H1 (cell line): ENCODE measurements around the gene ARSB. TPM values are rescaled to one million over a fixed set of nuclear protein-coding genes. Genes with fewer than 3 reads are reported as not detected.

Experiments
- CTCF ChIA-PET: fragments of 300-600 bp; sonication (Branson Sonifier 250); formaldehyde crosslinking; loops from one replicate; lab custom pipeline; 2021; ENCODE audit not compliant: partially characterized antibody; lab: Charles Lee
- POLR2A ChIA-PET: fragments of 300-600 bp; sonication (Branson Sonifier 250); formaldehyde crosslinking; loops from one replicate; lab custom pipeline; 2021; ENCODE audit warnings: inconsistent platforms; ENCODE audit not compliant: partially characterized antibody; lab: Charles Lee
- DNase-seq, 2 experiments: peaks; one replicate each; pipeline versions ENCODE4 v3.0.0 to v3.0.0-alpha.2; 2010 to 2022; ENCODE audit warnings: low spot score in 2 of 2, low read depth in 1 of 2, mixed read lengths in 1 of 2
- FAIRE-seq: peaks from 2 replicates; lab custom pipeline; 2011; peaks lifted over from hg19 to GRCh38; lab: Jason Lieb, UNC
- H2AFZ ChIP-seq: 2 replicates; pipeline ENCODE4 v1.8.1; 2012; ENCODE audit warnings: low read length, inconsistent platforms
- H2AK5ac ChIP-seq: 2 replicates; pipeline ENCODE4 v1.6.1; 2013; ENCODE audit warnings: low read depth, low read length
- H2BK120ac ChIP-seq: replicated peaks from 2 replicates; pipeline ENCODE3; 2013; ENCODE audit warnings: low read depth, low read length, inconsistent platforms
- H2BK12ac ChIP-seq: 2 replicates; pipeline ENCODE4 v1.6.1; 2013; ENCODE audit warnings: low read depth, low read length
- H2BK15ac ChIP-seq: 2 replicates; pipeline ENCODE4 v1.6.1; 2013; ENCODE audit warnings: low read length
- H2BK20ac ChIP-seq: 2 replicates; pipeline ENCODE4 v1.6.1; 2013; ENCODE audit warnings: low read length
- H2BK5ac ChIP-seq: 2 replicates; pipeline ENCODE4 v1.6.1; 2013; ENCODE audit warnings: low read depth, low read length
- H3K14ac ChIP-seq: 2 replicates; pipeline ENCODE4 v1.6.1; 2013; ENCODE audit warnings: inconsistent platforms; ENCODE audit not compliant: insufficient read length
- H3K18ac ChIP-seq: 2 replicates; pipeline ENCODE4 v1.6.1; 2013; ENCODE audit warnings: low read length; ENCODE audit errors: extremely low read depth
- H3K23ac ChIP-seq: 2 replicates; pipeline ENCODE4 v1.6.1; 2013; ENCODE audit warnings: inconsistent platforms; ENCODE audit not compliant: insufficient read length
- H3K23me2 ChIP-seq: 2 replicates; pipeline ENCODE4 v1.6.1; 2013; ENCODE audit warnings: low read depth, low read length
- H3K27ac ChIP-seq: 2 replicates; pipeline ENCODE4 v1.6.1; 2011; ENCODE audit warnings: low read depth, low read length, inconsistent platforms
- H3K27me3 ChIP-seq, 4 experiments: replicated peaks in 1 of 4; 1 replicate in 1 of 4; 2 replicates in 3 of 4; pipeline versions ENCODE4 v1.6.1 to v1.8.1; 2011 to 2013; ENCODE audit warnings: low read length in 3 of 4, mild to moderate bottlenecking in 3 of 4, inconsistent platforms in 2 of 4, mixed read lengths in 2 of 4, moderate library complexity in 1 of 4; ENCODE audit not compliant: control insufficient read depth in 3 of 4, insufficient read depth in 3 of 4; ENCODE audit errors: extremely low read depth in 1 of 4
- H3K36me3 ChIP-seq, 4 experiments: 2 replicates each; pipeline versions ENCODE4 v1.6.1 to v1.8.1; 2011 to 2013; ENCODE audit warnings: mild to moderate bottlenecking in 4 of 4, low read length in 3 of 4, moderate library complexity in 2 of 4, control low read depth in 1 of 4, inconsistent platforms in 1 of 4; ENCODE audit not compliant: insufficient read depth in 4 of 4, control insufficient read depth in 2 of 4
- H3K4ac ChIP-seq: replicated peaks from 2 replicates; pipeline ENCODE3; 2013; ENCODE audit warnings: low read length, low read depth, mixed read lengths, inconsistent platforms; ENCODE audit not compliant: insufficient read length
- H3K4me1 ChIP-seq, 4 experiments: replicated peaks in 1 of 4; 1 replicate in 1 of 4; 2 replicates in 3 of 4; pipeline versions ENCODE4 v1.6.1 to v1.8.1; 2011 to 2013; ENCODE audit warnings: low read length in 3 of 4, inconsistent platforms in 2 of 4, mixed read lengths in 1 of 4; ENCODE audit not compliant: insufficient read depth in 4 of 4, control insufficient read depth in 3 of 4
- H3K4me2 ChIP-seq, 2 experiments: 2 replicates each; pipeline versions ENCODE4 v1.6.1 to v1.8.1; 2011 to 2013; ENCODE audit warnings: low read depth in 2 of 2, low read length in 2 of 2, control low read depth in 1 of 2, inconsistent platforms in 1 of 2, mild to moderate bottlenecking in 1 of 2; ENCODE audit not compliant: insufficient read depth in 1 of 2
- H3K4me3 ChIP-seq, 4 experiments: fragments of 200-600, 300-600 bp in 1 of 4; sonication (generic), shearing (Covaris generic), sonication (Bioruptor Twin) in 1 of 4; 2 replicates each; pipeline versions ENCODE4 v1.5.1 to v1.8.1; 2011 to 2016; ENCODE audit warnings: low read length in 4 of 4, low read depth in 3 of 4, control low read depth in 2 of 4, inconsistent platforms in 2 of 4, mild to moderate bottlenecking in 2 of 4, mixed read lengths in 1 of 4, moderate library complexity in 1 of 4; ENCODE audit not compliant: insufficient read depth in 2 of 4; ENCODE audit errors: extremely low read depth in 1 of 4
- H3K56ac ChIP-seq: replicated peaks from 2 replicates; pipeline ENCODE3; 2013; ENCODE audit warnings: low read depth, mild to moderate bottlenecking, mixed read lengths, low read length, inconsistent platforms; ENCODE audit not compliant: insufficient read length
- H3K79me1 ChIP-seq: 2 replicates; pipeline ENCODE4 v1.6.1; 2013; ENCODE audit warnings: low read depth, low read length, control low read depth
- H3K79me2 ChIP-seq, 2 experiments: 2 replicates each; pipeline versions ENCODE4 v1.6.1 to v1.8.1; 2012 to 2013; ENCODE audit warnings: low read length in 2 of 2, mild to moderate bottlenecking in 2 of 2, inconsistent platforms in 1 of 2; ENCODE audit not compliant: insufficient read depth in 2 of 2, control insufficient read depth in 1 of 2
- H3K9ac ChIP-seq, 4 experiments: replicated peaks in 1 of 4; 1 replicate in 1 of 4; 2 replicates in 3 of 4; pipeline versions ENCODE4 v1.6.1 to v1.8.1; 2011 to 2013; ENCODE audit warnings: low read depth in 3 of 4, low read length in 3 of 4, control low read depth in 2 of 4, mild to moderate bottlenecking in 2 of 4, moderate library complexity in 2 of 4, inconsistent platforms in 1 of 4; ENCODE audit errors: extremely low read depth in 1 of 4
- H3K9me3 ChIP-seq, 2 experiments: 2 replicates each; pipeline versions ENCODE4 v1.6.1 to v1.8.1; 2012 to 2013; ENCODE audit warnings: mild to moderate bottlenecking in 2 of 2, moderate library complexity in 2 of 2, control low read depth in 1 of 2, inconsistent platforms in 1 of 2, low read depth in 1 of 2, low read length in 1 of 2, mixed read lengths in 1 of 2; ENCODE audit not compliant: insufficient read depth in 2 of 2
- H4K20me1 ChIP-seq, 2 experiments: replicated peaks in 1 of 2; 2 replicates each; pipeline versions ENCODE3 to v1.8.1; 2011 to 2013; ENCODE audit warnings: inconsistent platforms in 2 of 2, low read length in 2 of 2, mild to moderate bottlenecking in 1 of 2; ENCODE audit not compliant: insufficient read depth in 2 of 2, control insufficient read depth in 1 of 2
- H4K5ac ChIP-seq: 2 replicates; pipeline ENCODE4 v1.6.1; 2013; ENCODE audit warnings: low read length, low read depth, mixed read lengths, inconsistent platforms; ENCODE audit not compliant: insufficient read length
- H4K8ac ChIP-seq: 2 replicates; pipeline ENCODE4 v1.8.0; 2013; ENCODE audit warnings: mild to moderate bottlenecking, moderate library complexity, low read length, inconsistent platforms; ENCODE audit not compliant: insufficient read depth; ENCODE audit errors: extremely low read depth
- H4K91ac ChIP-seq: replicated peaks from 2 replicates; pipeline ENCODE3; 2013; ENCODE audit warnings: low read length, mixed read lengths, inconsistent platforms; ENCODE audit not compliant: insufficient read length
- ASH2L ChIP-seq: fragments of 200-600, 300-600 bp; sonication (generic); IDR thresholded peaks from one replicate; pipeline ENCODE4 v1.7.1; 2017; ENCODE audit warnings: low read length
- BCL11A ChIP-seq, 2 experiments: IDR thresholded peaks; one replicate each; pipeline ENCODE4 v1.6.1; 2011; ENCODE audit warnings: low read depth in 2 of 2, low read length in 2 of 2, mild to moderate bottlenecking in 2 of 2
- CBX8 ChIP-seq: fragments of 300-800, 300-1000 bp; sonication (generic); IDR thresholded peaks from 2 replicates; pipeline ENCODE4 v1.7.1; 2016; ENCODE audit warnings: low read depth, low read length, borderline replicate concordance
- CHD2 ChIP-seq: IDR thresholded peaks from 2 replicates; pipeline ENCODE4 v1.6.1; 2012; ENCODE audit warnings: low read length, improper control_type of control experiment
- EGR1 ChIP-seq: IDR thresholded peaks from 2 replicates; pipeline ENCODE4 v1.6.1; 2011; ENCODE audit warnings: low read depth, low read length, borderline replicate concordance
- GTF2F1 ChIP-seq: IDR thresholded peaks from 2 replicates; pipeline ENCODE4 v1.6.1; 2012; ENCODE audit warnings: low read depth, low read length, improper control_type of control experiment, borderline replicate concordance
- KDM1A ChIP-seq: fragments of 200-600, 300-600 bp; sonication (generic); IDR thresholded peaks from 2 replicates; pipeline ENCODE4 v1.7.1; 2016; ENCODE audit warnings: mild to moderate bottlenecking, low read length, borderline replicate concordance
- KDM5A ChIP-seq: fragments of 200-600 bp; IDR thresholded peaks from 2 replicates; pipeline ENCODE4 v1.7.1; 2012; ENCODE audit warnings: mild to moderate bottlenecking, low read length, inconsistent platforms, mixed read lengths
- POLR2A ChIP-seq, 2 experiments: IDR thresholded peaks; 1 replicate in 1 of 2; 2 replicates in 1 of 2; pipeline ENCODE4 v1.6.1; 2011; ENCODE audit warnings: low read depth in 2 of 2, low read length in 2 of 2, mild to moderate bottlenecking in 2 of 2; ENCODE audit errors: control extremely low read depth in 1 of 2
- SIX5 ChIP-seq: IDR thresholded peaks from 2 replicates; pipeline ENCODE4 v1.6.1; 2011; ENCODE audit warnings: mild to moderate bottlenecking, low read depth, low read length
- WGBS, 2 experiments: shearing (Covaris generic) in 1 of 2; methylation state at CpG; one replicate each; pipeline versions ENCODE4 v1.1.6 to v1.1.7; 2013 to 2015; ENCODE audit warnings: low lambda C conversion rate in 2 of 2, mixed read lengths in 2 of 2, inconsistent platforms in 1 of 2, low coverage in 1 of 2, missing lambda C conversion rate in 1 of 2; ENCODE audit not compliant: insufficient replicate concordance in 2 of 2, insufficient coverage in 1 of 2, insufficient read length in 1 of 2; ENCODE audit errors: extremely low coverage in 1 of 2, missing lambda C conversion rate in 1 of 2; 5-methylcytosine and 5-hydroxymethylcytosine counted together
- polyA plus RNA-seq, 7 experiments: library from polyadenylated mRNA; depleted of rRNA in 3 of 7; stranded (reverse) in 5 of 7; unstranded in 2 of 7; fragments of >200 nt in 5 of 7; fragments of 200-250 nt in 2 of 7; gene quantifications; 1 replicate in 5 of 7; 2 replicates in 1 of 7; 4 replicates in 1 of 7; pipeline versions ENCODE4 v1.2.1 to v1.2.3, GENCODE V29; 2011 to 2013; ENCODE audit warnings: missing spikeins in 2 of 7, mixed read lengths in 2 of 7
- total RNA-seq: library from RNA; stranded (reverse); fragmentation: NEBNext Ultra II Directional; extraction: Animal tissue kit (Norgen Biotek cat#: 25700); gene quantifications from 2 replicates; pipeline ENCODE4 v1.2.1, GENCODE V29; 2021
- TF ChIP-seq, protein P1 (sequence below), 3 experiments: IDR thresholded peaks; 1 replicate in 2 of 3; 2 replicates in 1 of 3; pipeline versions ENCODE4 v1.5.1 to v1.6.1; 2011; ENCODE audit warnings: low read length in 3 of 3, mild to moderate bottlenecking in 3 of 3, inconsistent platforms in 2 of 3, low read depth in 1 of 3, moderate library complexity in 1 of 3; ENCODE audit not compliant: insufficient read depth in 1 of 3; ENCODE audit errors: control extremely low read depth in 1 of 3

ARSB gene
- total and polyA plus RNA-seq, 2 of the 8 experiments (the other 6 are each of a cell fraction or from before 2014, with no cell fraction given) = 6.4 to 13.9 TPM

DNA sequence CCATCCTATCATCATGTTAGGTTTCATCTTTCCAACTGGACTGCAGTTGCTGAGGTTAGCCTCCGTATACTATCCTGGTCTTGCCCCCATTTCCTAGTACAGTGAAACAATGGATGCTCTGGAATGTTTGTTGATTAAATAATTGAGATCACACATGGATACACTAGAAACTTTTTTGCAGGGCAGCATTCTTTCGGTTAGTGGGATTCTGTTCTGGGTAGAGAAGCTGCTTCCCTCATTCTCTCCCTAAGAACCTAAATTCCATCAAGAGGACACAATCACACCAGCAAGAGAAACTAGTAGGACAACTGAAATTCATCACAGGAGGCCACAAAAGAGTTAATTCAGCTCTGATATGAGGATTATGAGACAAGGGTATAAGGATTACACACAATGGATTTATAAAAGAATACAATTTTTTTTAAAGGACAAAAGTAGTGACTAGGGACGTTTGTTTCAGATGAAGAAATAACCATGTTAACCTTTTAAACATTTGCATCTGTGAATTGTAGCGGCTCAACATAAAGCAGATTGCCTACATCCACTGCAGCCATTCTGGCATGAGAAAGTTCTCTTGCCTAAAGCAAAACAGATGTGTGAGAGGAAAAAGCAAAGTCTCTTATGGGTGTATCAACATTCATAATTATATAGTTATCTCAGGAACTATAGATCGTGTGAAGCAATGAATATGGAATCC, 173.8 kb downstream of the ARSB start:
- H3K14ac ChIP-seq = no peak overlapping the region
- no peak overlapping the region for H3K23ac ChIP-seq
- FAIRE-seq (peak; percentile 24), DNase-seq (no peak)
- no peak overlapping the region for H3K4ac ChIP-seq
- H3K18ac ChIP-seq = no peak overlapping the region
- H2BK20ac ChIP-seq = no peak overlapping the region
- WGBS, 2 experiments = 90% methylated on average over 5 of the region's 5 CpGs; no CpG with 5 or more reads in 1 of the 2 experiments
- H2BK5ac ChIP-seq = no peak overlapping the region
- no peak overlapping the region for H2AFZ ChIP-seq
- H3K27me3 ChIP-seq = no peaks in the 10 kb centered on the region
- H3K23me2 ChIP-seq = no peaks in the 10 kb centered on the region
- no peak overlapping the region for H4K8ac ChIP-seq
- H3K4me2 ChIP-seq = no peak overlapping the region
- no peak overlapping the region for H2BK15ac ChIP-seq
- no peaks in the 10 kb centered on the region for H4K20me1 ChIP-seq
- H4K5ac ChIP-seq = no peak overlapping the region
- H3K56ac ChIP-seq = no peak overlapping the region
- H4K91ac ChIP-seq = no peak overlapping the region
- no peaks in the 10 kb centered on the region for H3K9me3 ChIP-seq
- no peak overlapping the region for H2AK5ac ChIP-seq
- H3K79me1 ChIP-seq = no peaks in the 10 kb centered on the region
- ChIA-PET POLR2A (no interaction called here), CTCF (interaction anchor here (1.0 kb wide), 1 partner anchor 7 kb away, joined by 3 read pairs; no protein-coding TSS in a partner anchor)
- no peak overlapping the region for H2BK120ac ChIP-seq
- no peak overlapping the region for H2BK12ac ChIP-seq
- H3K4me1 ChIP-seq = peaks cover 0 to 4% (median 0%) of the 10 kb centered on the region in 4 experiments; a peak in 2 of 7 replicates
- H3K27ac ChIP-seq = no peak overlapping the region
- H3K36me3 ChIP-seq = no peaks in the 10 kb centered on the region
- no peak overlapping the region for H3K4me3 ChIP-seq
- no peaks in the 10 kb centered on the region; a peak in 1 of 4 replicates for H3K79me2 ChIP-seq
- H3K9ac ChIP-seq = no peak overlapping the region
- TF ChIP-seq, protein P1, sequence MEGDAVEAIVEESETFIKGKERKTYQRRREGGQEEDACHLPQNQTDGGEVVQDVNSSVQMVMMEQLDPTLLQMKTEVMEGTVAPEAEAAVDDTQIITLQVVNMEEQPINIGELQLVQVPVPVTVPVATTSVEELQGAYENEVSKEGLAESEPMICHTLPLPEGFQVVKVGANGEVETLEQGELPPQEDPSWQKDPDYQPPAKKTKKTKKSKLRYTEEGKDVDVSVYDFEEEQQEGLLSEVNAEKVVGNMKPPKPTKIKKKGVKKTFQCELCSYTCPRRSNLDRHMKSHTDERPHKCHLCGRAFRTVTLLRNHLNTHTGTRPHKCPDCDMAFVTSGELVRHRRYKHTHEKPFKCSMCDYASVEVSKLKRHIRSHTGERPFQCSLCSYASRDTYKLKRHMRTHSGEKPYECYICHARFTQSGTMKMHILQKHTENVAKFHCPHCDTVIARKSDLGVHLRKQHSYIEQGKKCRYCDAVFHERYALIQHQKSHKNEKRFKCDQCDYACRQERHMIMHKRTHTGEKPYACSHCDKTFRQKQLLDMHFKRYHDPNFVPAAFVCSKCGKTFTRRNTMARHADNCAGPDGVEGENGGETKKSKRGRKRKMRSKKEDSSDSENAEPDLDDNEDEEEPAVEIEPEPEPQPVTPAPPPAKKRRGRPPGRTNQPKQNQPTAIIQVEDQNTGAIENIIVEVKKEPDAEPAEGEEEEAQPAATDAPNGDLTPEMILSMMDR (IDR thresholded peaks at IDR 0.05; ENCODE audit: control extremely low read depth in 1 of 3, insufficient read depth in 1 of 3, low read depth in 1 of 3, low read length in 3 of 3) = no peak
- no peak for TF ChIP-seq SIX5
- TF ChIP-seq KDM1A = no peak
- TF ChIP-seq EGR1 = no peak
- TF ChIP-seq KDM5A = no peak
- no peak for TF ChIP-seq BCL11A (IDR thresholded peaks at IDR 0.05; ENCODE audit: low read depth in 2 of 2, low read length in 2 of 2)
- no peak for TF ChIP-seq POLR2A (IDR thresholded peaks at IDR 0.05; ENCODE audit: control extremely low read depth in 1 of 2, low read depth in 2 of 2, low read length in 2 of 2)
- TF ChIP-seq GTF2F1 = no peak
- no peak for TF ChIP-seq CHD2
- no peak for TF ChIP-seq CBX8
- TF ChIP-seq ASH2L = no peak
